Endothelial cell of umbilical vein (primary cell): ENCODE data around the gene FRMD6.
"Not testable (repeated sequence)": the region's sequence is repeated elsewhere in the genome, so short reads cannot be mapped to it uniquely, and the experiment has no call there.

Experiments used
- FOS ChIP-seq: IDR thresholded peaks from 2 replicates; pipeline ENCODE4 v1.6.1; 2011; ENCODE audit warnings: mild to moderate bottlenecking, low read length, moderate library complexity, borderline replicate concordance; ENCODE audit not compliant: insufficient read depth
- POLR2A ChIP-seq: IDR thresholded peaks from 2 replicates; pipeline ENCODE4 v1.6.1; 2012; ENCODE audit warnings: low read depth, mild to moderate bottlenecking, control low read depth, low read length
- POLR2AphosphoS5 ChIP-seq: IDR thresholded peaks from 2 replicates; pipeline ENCODE4 v1.6.1; 2012; ENCODE audit warnings: low read depth, mild to moderate bottlenecking, control low read depth, low read length, moderate library complexity; ENCODE audit not compliant: insufficient read depth
- TF ChIP-seq, protein P1 (sequence below), 2 donors: IDR thresholded peaks; 1 replicate in 1 of 2; 2 replicates in 1 of 2; pipeline ENCODE4 v1.5.1; 2011; ENCODE audit warnings: low read length in 2 of 2, mild to moderate bottlenecking in 2 of 2, moderate library complexity in 2 of 2, control low read depth in 1 of 2, inconsistent platforms in 1 of 2, low read depth in 1 of 2; ENCODE audit not compliant: insufficient read depth in 1 of 2; ENCODE audit errors: extremely low read depth in 1 of 2
- TF ChIP-seq, protein P2 (sequence below): IDR thresholded peaks from 2 replicates; pipeline ENCODE4 v1.6.1; 2011; ENCODE audit not compliant: insufficient read depth, insufficient read length

DNA sequence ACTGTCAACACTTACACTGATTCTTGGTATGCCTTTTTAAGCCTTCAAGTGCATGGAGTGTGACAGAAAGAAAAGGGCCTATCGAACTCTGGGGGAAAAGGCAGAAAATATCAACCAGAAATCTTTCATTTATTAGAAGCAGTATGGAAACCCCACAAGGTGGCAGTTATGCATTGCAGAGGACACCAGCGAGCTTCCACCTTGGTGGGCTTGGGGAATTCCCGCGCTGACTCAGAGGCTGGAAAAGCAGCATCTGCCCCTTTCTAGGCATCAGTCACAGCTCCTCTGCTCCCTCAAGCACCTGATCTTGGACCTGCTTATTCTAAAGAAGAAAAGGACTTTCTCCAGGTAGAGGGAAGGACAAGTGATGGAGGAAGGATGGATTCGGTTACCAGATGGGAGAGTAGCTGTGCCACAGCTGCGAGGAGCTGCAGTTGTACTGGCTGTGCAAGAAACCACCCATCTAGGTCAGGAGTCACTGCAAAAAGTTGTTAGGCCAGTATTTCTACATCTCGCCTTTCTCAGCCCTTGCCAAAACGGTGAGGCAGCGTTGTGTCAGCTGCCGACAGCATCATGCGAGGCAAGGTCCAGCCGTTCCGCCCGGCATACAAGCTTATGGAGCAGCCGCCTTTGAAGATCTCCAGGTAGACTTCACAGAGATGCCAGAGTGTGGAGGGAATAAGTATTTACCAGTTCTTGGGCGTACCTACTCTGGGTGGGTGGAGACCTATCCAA lies 100.1 kb downstream of the FRMD6 start:
- TF ChIP-seq FOS, POLR2AphosphoS5, POLR2A: not testable (repeated sequence)
- TF ChIP-seq, protein P1, sequence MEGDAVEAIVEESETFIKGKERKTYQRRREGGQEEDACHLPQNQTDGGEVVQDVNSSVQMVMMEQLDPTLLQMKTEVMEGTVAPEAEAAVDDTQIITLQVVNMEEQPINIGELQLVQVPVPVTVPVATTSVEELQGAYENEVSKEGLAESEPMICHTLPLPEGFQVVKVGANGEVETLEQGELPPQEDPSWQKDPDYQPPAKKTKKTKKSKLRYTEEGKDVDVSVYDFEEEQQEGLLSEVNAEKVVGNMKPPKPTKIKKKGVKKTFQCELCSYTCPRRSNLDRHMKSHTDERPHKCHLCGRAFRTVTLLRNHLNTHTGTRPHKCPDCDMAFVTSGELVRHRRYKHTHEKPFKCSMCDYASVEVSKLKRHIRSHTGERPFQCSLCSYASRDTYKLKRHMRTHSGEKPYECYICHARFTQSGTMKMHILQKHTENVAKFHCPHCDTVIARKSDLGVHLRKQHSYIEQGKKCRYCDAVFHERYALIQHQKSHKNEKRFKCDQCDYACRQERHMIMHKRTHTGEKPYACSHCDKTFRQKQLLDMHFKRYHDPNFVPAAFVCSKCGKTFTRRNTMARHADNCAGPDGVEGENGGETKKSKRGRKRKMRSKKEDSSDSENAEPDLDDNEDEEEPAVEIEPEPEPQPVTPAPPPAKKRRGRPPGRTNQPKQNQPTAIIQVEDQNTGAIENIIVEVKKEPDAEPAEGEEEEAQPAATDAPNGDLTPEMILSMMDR (IDR thresholded peaks at IDR 0.05; ENCODE audit: extremely low read depth in 1 of 2, insufficient read depth in 1 of 2, low read depth in 1 of 2, low read length in 2 of 2) = not testable (repeated sequence)
- TF ChIP-seq, protein P2, sequence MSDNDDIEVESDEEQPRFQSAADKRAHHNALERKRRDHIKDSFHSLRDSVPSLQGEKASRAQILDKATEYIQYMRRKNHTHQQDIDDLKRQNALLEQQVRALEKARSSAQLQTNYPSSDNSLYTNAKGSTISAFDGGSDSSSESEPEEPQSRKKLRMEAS = not testable (repeated sequence)
